SK-N-SH (cell line): ENCODE data around the gene MACROH2A2. TPM values are rescaled to one million over a fixed set of nuclear protein-coding genes. Genes with fewer than 3 reads are reported as not detected.

ENCODE experiments used
- CTCF ChIA-PET: fragments of 300-600, 350-600 bp; formaldehyde crosslinking; extraction: SDS; loops from one replicate; lab custom pipeline; 2021; lab: Yijun Ruan, JAX
- POLR2A ChIA-PET: fragments of 350-600 bp; sonication (Branson Sonifier 250); formaldehyde crosslinking; extraction: SDS; loops from one replicate; lab custom pipeline; 2020; ENCODE audit warnings: antibody characterized with exemption, inconsistent platforms; lab: Yijun Ruan, JAX
- DNase-seq: peaks from one replicate; pipeline ENCODE4 v3.0.0; 2012
- H2AFZ ChIP-seq: fragments of 200-600 bp; sonication (generic); 2 replicates; pipeline ENCODE4 v1.8.1; 2016; ENCODE audit warnings: antibody characterized with exemption, mild to moderate bottlenecking, low read depth
- H3F3A ChIP-seq: fragments of 200-600 bp; sonication (generic); replicated peaks from 2 replicates; pipeline ENCODE3; 2016; ENCODE audit warnings: antibody characterized with exemption, mild to moderate bottlenecking; ENCODE audit not compliant: insufficient read depth
- H3K27ac ChIP-seq, 2 experiments: fragments of 200-500 bp in 1 of 2; fragments of 200-600 bp in 1 of 2; sonication (Bioruptor generic) in 1 of 2; sonication (generic), shearing (Covaris generic) in 1 of 2; 2 replicates each; pipeline versions ENCODE4 v1.5.1 to v1.6.1; 2014 to 2016; ENCODE audit warnings: low read depth in 2 of 2, inconsistent platforms in 1 of 2, low read length in 1 of 2, mild to moderate bottlenecking in 1 of 2, mixed read lengths in 1 of 2
- H3K27me3 ChIP-seq: fragments of 200-600 bp; sonication (generic), shearing (Covaris generic); 2 replicates; pipeline ENCODE4 v1.6.1; 2016; ENCODE audit warnings: mixed run types; ENCODE audit not compliant: insufficient read depth
- H3K36me3 ChIP-seq, 2 experiments: fragments of 200-500 bp in 1 of 2; fragments of 200-600 bp in 1 of 2; sonication (Bioruptor generic) in 1 of 2; sonication (generic) in 1 of 2; replicated peaks in 1 of 2; 2 replicates each; pipeline versions ENCODE3 to v1.5.1; 2014 to 2016; ENCODE audit warnings: low read length in 1 of 2, mild to moderate bottlenecking in 1 of 2; ENCODE audit not compliant: insufficient read depth in 2 of 2, control insufficient read depth in 1 of 2
- H3K4me1 ChIP-seq, 2 experiments: fragments of 200-500 bp in 1 of 2; fragments of 200-600 bp in 1 of 2; sonication (Bioruptor generic) in 1 of 2; sonication (generic), shearing (Covaris generic) in 1 of 2; 2 replicates each; pipeline versions ENCODE4 v1.5.1 to v1.6.1; 2014 to 2016; ENCODE audit warnings: low read depth in 1 of 2, low read length in 1 of 2, mixed run types in 1 of 2; ENCODE audit not compliant: insufficient read depth in 2 of 2, control insufficient read depth in 1 of 2
- H3K4me2 ChIP-seq: fragments of 200-600 bp; sonication (generic), shearing (Covaris generic); 2 replicates; pipeline ENCODE4 v1.6.1; 2017; ENCODE audit warnings: mixed run types
- H3K4me3 ChIP-seq, 2 experiments: fragments of 200-500 bp in 1 of 2; fragments of 200-600 bp in 1 of 2; sonication (Bioruptor generic) in 1 of 2; sonication (generic), shearing (Covaris generic) in 1 of 2; 2 replicates each; pipeline versions ENCODE4 v1.5.1 to v1.8.1; 2014 to 2016; ENCODE audit warnings: low read depth in 2 of 2, inconsistent platforms in 1 of 2, low read length in 1 of 2, mild to moderate bottlenecking in 1 of 2, mixed read lengths in 1 of 2, moderate library complexity in 1 of 2
- H3K79me2 ChIP-seq: fragments of 200-600 bp; sonication (generic); 2 replicates; pipeline ENCODE4 v1.8.1; 2017; ENCODE audit warnings: mild to moderate bottlenecking; ENCODE audit not compliant: insufficient read depth
- H3K9ac ChIP-seq: fragments of 200-600 bp; sonication (generic); 2 replicates; pipeline ENCODE4 v1.6.1; 2017; ENCODE audit warnings: mixed run types
- H3K9me2 ChIP-seq: fragments of 200-600 bp; sonication (generic); 2 replicates; pipeline ENCODE4 v1.6.1; 2017; ENCODE audit warnings: mixed run types
- H3K9me3 ChIP-seq: fragments of 200-600 bp; sonication (generic); 2 replicates; pipeline ENCODE4 v1.6.1; 2017; ENCODE audit warnings: mixed run types, mild to moderate bottlenecking, moderate library complexity
- H4K20me1 ChIP-seq: fragments of 200-600 bp; sonication (generic); 2 replicates; pipeline ENCODE4 v1.6.1; 2017; ENCODE audit warnings: mild to moderate bottlenecking, mixed run types; ENCODE audit not compliant: insufficient read depth
- CHD2 ChIP-seq: fragments of 150-350 bp; IDR thresholded peaks from 2 replicates; pipeline ENCODE4 v1.6.1; 2018; ENCODE audit warnings: low read length; ENCODE audit not compliant: partially characterized antibody
- EZH2phosphoT487 ChIP-seq: fragments of 200-600 bp; sonication (generic); IDR thresholded peaks from 2 replicates; pipeline ENCODE4 v1.6.1; 2017; ENCODE audit warnings: low read depth, mixed run types, mild to moderate bottlenecking, antibody characterized with exemption, moderate library complexity, borderline replicate concordance
- FOXJ3 ChIP-seq: sonication (generic); formaldehyde crosslinking; IDR thresholded peaks from 2 replicates; pipeline ENCODE4 v1.5.1; 2020; ENCODE audit warnings: mild to moderate bottlenecking, missing genetic modification reagents
- FOXM1 ChIP-seq: IDR thresholded peaks from 2 replicates; pipeline ENCODE4 v1.4.0; 2012; ENCODE audit warnings: low read depth, mild to moderate bottlenecking
- GATA2 ChIP-seq: sonication (generic); formaldehyde crosslinking; IDR thresholded peaks from 2 replicates; pipeline ENCODE4 v1.5.0; 2020; ENCODE audit warnings: mild to moderate bottlenecking, missing genetic modification reagents
- POLR2AphosphoS5 ChIP-seq: IDR thresholded peaks from 2 replicates; pipeline ENCODE4 v1.6.1; 2012; ENCODE audit warnings: low read depth, low read length
- RCOR1 ChIP-seq: fragments of 150-350 bp; IDR thresholded peaks from 2 replicates; pipeline ENCODE4 v1.6.1; 2017; ENCODE audit warnings: antibody characterized with exemption, low read length
- RFX5 ChIP-seq: IDR thresholded peaks from 2 replicates; pipeline ENCODE4 v1.6.1; 2012; ENCODE audit warnings: mild to moderate bottlenecking, improper control_type of control experiment, low read length
- WGBS: methylation state at CpG from one replicate; pipeline ENCODE4 v1.1.6; 2017; ENCODE audit warnings: low lambda C conversion rate; 5-methylcytosine and 5-hydroxymethylcytosine counted together
- polyA plus RNA-seq, 3 experiments: library from polyadenylated mRNA; depleted of rRNA; stranded (reverse); fragments of >200 nt; gene quantifications; 2 replicates each; pipeline ENCODE4 v1.2.3, GENCODE V29; 2012
- TF ChIP-seq, protein P1 (sequence below): IDR thresholded peaks from 2 replicates; pipeline ENCODE4; 2012
- TF ChIP-seq, protein P2 (sequence below): fragments of 150-350 bp; IDR thresholded peaks from 2 replicates; pipeline ENCODE4 v1.6.1; 2016; ENCODE audit warnings: mild to moderate bottlenecking, low read depth, low read length
- TF ChIP-seq, protein P3 (sequence below): IDR thresholded peaks from 2 replicates; pipeline ENCODE4 v1.6.1; 2012; ENCODE audit warnings: mild to moderate bottlenecking, low read depth, low read length, moderate library complexity
- TF ChIP-seq, protein P4 (sequence below): IDR thresholded peaks from 2 replicates; pipeline ENCODE4 v1.4.0; 2012; ENCODE audit warnings: low read depth, borderline replicate concordance
- TF ChIP-seq, protein P5 (sequence below): IDR thresholded peaks from 2 replicates; pipeline ENCODE4 v1.4.0; 2012; ENCODE audit warnings: low read depth
- TF ChIP-seq, protein P6 (sequence below): fragments of 150-350 bp; IDR thresholded peaks from 2 replicates; pipeline ENCODE4 v1.6.1; 2017; ENCODE audit warnings: antibody characterized with exemption, low read length, low read depth, borderline replicate concordance

The MACROH2A2 gene
- polyA plus RNA-seq, 1 of the 3 experiments (the other 2 are of a cell fraction): 28.9 TPM

DNA sequence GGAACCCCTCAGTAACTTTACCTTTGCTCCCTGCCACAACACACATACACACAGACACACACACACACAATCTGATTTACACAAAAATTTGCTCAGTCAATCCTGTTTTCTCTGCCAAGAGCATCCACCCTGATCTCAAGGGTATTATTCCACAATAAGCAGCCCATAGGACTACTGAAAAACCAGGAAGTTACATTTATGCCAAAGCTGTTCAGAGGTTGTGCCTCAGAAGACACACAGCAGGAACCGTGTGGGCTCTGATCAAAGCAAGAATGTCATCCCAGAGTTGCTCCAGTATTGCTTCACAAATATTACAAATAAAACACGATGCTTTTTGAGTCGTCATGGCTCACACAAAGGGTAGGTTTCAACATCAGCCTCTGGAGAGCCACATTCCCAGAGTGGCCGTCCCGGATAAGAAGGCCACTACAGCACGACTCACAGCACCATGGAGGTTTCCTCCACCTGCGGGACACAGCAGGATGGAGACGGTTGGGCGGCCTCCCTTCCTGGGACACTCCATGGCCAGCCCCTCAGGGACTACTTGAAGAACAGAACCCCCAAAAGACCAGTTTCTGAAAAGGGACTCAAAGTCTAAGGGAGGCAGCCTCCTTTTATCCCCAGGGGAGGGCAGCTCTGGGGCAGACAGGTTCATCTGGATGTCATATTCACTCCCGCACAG is 78.4 kb downstream of the MACROH2A2 start:
- 0 out of 2 replicates have a peak overlapping the region, but pooled peaks have one; percentile 75 for H3K4me2 ChIP-seq
- no peak overlapping the region for H3K27ac ChIP-seq
- H3K9ac ChIP-seq: no peak overlapping the region
- peaks cover 0 to 3% of the 10 kb centered on the region in 2 experiments; a peak in 1 of 4 replicates for H3K4me1 ChIP-seq
- H3K9me3 ChIP-seq: no peaks in the 10 kb centered on the region
- H2AFZ ChIP-seq: no peak overlapping the region
- no peaks in the 10 kb centered on the region; the same call in 1 of the 2 replicates for H3K79me2 ChIP-seq
- ChIA-PET CTCF (interaction anchor here (0.9 to 5.7 kb wide), 4 partner anchors 14 to 26 kb away, joined by 3 to 62 read pairs (median 3); no protein-coding TSS in a partner anchor), POLR2A (no interaction called here)
- no peaks in the 10 kb centered on the region for H4K20me1 ChIP-seq
- 79% methylated on average over 5 of the region's 10 CpGs for WGBS
- DNase-seq: no peak
- H3K9me2 ChIP-seq: no peaks in the 10 kb centered on the region
- TF ChIP-seq GATA2 (CRISPR knock-in tag) (no peak), FOXM1 (no peak)
- TF ChIP-seq, protein P1, sequence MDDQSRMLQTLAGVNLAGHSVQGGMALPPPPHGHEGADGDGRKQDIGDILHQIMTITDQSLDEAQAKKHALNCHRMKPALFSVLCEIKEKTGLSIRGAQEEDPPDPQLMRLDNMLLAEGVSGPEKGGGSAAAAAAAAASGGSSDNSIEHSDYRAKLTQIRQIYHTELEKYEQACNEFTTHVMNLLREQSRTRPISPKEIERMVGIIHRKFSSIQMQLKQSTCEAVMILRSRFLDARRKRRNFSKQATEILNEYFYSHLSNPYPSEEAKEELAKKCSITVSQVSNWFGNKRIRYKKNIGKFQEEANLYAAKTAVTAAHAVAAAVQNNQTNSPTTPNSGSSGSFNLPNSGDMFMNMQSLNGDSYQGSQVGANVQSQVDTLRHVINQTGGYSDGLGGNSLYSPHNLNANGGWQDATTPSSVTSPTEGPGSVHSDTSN: no peak
- no peaks in the 10 kb centered on the region for H3K27me3 ChIP-seq
- no peaks in the 10 kb centered on the region for H3K36me3 ChIP-seq
- H3F3A ChIP-seq: peaks cover 5% of the 10 kb centered on the region
- H3K4me3 ChIP-seq: no peak overlapping the region

DNA sequence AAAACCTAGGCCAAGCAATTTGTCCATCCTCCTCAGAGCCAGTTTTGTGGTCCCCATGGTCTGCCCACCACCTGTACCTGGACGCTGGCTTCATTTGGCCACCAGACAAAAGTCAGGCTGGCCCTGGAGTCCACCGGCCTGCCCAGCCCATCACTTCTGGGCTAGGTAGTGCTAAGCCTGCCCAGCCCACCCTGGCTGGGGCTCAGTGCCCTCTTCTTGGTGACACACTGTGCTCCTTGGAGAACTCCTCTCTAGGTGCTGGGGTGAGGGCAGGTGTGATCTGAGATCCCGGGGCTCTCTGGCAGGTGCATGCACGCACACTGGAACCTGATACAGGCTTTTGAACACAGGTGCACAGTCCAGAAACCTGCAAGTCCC is 78.9 kb downstream of the MACROH2A2 start:
- no peaks in the 10 kb centered on the region for H3K27me3 ChIP-seq
- no peaks in the 10 kb centered on the region for H3K9me2 ChIP-seq
- no peak overlapping the region for H3K27ac ChIP-seq
- WGBS: 94% methylated on average over 2 of the region's 4 CpGs
- POLR2A ChIA-PET: no interaction called here
- no peak overlapping the region for H3K4me3 ChIP-seq
- no peak for DNase-seq
- H3K4me2 ChIP-seq: peak overlapping the region; percentile 75; the same call in 1 of the 2 replicates
- TF ChIP-seq POLR2AphosphoS5: no peak
- TF ChIP-seq, protein P2, sequence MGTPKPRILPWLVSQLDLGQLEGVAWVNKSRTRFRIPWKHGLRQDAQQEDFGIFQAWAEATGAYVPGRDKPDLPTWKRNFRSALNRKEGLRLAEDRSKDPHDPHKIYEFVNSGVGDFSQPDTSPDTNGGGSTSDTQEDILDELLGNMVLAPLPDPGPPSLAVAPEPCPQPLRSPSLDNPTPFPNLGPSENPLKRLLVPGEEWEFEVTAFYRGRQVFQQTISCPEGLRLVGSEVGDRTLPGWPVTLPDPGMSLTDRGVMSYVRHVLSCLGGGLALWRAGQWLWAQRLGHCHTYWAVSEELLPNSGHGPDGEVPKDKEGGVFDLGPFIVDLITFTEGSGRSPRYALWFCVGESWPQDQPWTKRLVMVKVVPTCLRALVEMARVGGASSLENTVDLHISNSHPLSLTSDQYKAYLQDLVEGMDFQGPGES: no peak
- no peak for TF ChIP-seq CHD2
- TF ChIP-seq, protein P3, sequence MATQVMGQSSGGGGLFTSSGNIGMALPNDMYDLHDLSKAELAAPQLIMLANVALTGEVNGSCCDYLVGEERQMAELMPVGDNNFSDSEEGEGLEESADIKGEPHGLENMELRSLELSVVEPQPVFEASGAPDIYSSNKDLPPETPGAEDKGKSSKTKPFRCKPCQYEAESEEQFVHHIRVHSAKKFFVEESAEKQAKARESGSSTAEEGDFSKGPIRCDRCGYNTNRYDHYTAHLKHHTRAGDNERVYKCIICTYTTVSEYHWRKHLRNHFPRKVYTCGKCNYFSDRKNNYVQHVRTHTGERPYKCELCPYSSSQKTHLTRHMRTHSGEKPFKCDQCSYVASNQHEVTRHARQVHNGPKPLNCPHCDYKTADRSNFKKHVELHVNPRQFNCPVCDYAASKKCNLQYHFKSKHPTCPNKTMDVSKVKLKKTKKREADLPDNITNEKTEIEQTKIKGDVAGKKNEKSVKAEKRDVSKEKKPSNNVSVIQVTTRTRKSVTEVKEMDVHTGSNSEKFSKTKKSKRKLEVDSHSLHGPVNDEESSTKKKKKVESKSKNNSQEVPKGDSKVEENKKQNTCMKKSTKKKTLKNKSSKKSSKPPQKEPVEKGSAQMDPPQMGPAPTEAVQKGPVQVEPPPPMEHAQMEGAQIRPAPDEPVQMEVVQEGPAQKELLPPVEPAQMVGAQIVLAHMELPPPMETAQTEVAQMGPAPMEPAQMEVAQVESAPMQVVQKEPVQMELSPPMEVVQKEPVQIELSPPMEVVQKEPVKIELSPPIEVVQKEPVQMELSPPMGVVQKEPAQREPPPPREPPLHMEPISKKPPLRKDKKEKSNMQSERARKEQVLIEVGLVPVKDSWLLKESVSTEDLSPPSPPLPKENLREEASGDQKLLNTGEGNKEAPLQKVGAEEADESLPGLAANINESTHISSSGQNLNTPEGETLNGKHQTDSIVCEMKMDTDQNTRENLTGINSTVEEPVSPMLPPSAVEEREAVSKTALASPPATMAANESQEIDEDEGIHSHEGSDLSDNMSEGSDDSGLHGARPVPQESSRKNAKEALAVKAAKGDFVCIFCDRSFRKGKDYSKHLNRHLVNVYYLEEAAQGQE: no peak
- no peak for TF ChIP-seq RFX5
- no peak for TF ChIP-seq RCOR1
- no peak for TF ChIP-seq GATA2 (CRISPR knock-in tag)
- TF ChIP-seq EZH2phosphoT487: no peak
- TF ChIP-seq, protein P4, sequence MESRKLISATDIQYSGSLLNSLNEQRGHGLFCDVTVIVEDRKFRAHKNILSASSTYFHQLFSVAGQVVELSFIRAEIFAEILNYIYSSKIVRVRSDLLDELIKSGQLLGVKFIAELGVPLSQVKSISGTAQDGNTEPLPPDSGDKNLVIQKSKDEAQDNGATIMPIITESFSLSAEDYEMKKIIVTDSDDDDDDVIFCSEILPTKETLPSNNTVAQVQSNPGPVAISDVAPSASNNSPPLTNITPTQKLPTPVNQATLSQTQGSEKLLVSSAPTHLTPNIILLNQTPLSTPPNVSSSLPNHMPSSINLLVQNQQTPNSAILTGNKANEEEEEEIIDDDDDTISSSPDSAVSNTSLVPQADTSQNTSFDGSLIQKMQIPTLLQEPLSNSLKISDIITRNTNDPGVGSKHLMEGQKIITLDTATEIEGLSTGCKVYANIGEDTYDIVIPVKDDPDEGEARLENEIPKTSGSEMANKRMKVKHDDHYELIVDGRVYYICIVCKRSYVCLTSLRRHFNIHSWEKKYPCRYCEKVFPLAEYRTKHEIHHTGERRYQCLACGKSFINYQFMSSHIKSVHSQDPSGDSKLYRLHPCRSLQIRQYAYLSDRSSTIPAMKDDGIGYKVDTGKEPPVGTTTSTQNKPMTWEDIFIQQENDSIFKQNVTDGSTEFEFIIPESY: no peak
- TF ChIP-seq, protein P5, sequence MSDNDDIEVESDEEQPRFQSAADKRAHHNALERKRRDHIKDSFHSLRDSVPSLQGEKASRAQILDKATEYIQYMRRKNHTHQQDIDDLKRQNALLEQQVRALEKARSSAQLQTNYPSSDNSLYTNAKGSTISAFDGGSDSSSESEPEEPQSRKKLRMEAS: no peak
- TF ChIP-seq, protein P6, sequence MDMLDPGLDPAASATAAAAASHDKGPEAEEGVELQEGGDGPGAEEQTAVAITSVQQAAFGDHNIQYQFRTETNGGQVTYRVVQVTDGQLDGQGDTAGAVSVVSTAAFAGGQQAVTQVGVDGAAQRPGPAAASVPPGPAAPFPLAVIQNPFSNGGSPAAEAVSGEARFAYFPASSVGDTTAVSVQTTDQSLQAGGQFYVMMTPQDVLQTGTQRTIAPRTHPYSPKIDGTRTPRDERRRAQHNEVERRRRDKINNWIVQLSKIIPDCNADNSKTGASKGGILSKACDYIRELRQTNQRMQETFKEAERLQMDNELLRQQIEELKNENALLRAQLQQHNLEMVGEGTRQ: no peak
- TF ChIP-seq FOXJ3 (CRISPR knock-in tag): no peak
- H4K20me1 ChIP-seq: no peaks in the 10 kb centered on the region
- no peak overlapping the region for H2AFZ ChIP-seq
- H3K9me3 ChIP-seq: no peaks in the 10 kb centered on the region
- H3K4me1 ChIP-seq: peaks cover 0 to 3% of the 10 kb centered on the region in 2 experiments; a peak in 1 of 4 replicates
- H3K36me3 ChIP-seq: no peaks in the 10 kb centered on the region
- CTCF ChIA-PET: interaction anchor here (1.0 to 5.7 kb wide), 2 partner anchors 15 to 16 kb away, joined by 3 to 62 read pairs; no protein-coding TSS in a partner anchor
- no peaks in the 10 kb centered on the region; the same call in 1 of the 2 replicates for H3K79me2 ChIP-seq
- H3F3A ChIP-seq: peaks cover 5% of the 10 kb centered on the region
- H3K9ac ChIP-seq: no peak overlapping the region
